Activated naive CD8-positive, alpha-beta T cell (primary cell): ENCODE results near the gene NSG1.
"Not testable (repeated sequence)": the region's sequence is repeated elsewhere in the genome, so short reads cannot be mapped to it uniquely, and the experiment has no call there.

ENCODE experiments used
- H3K27ac Mint-ChIP-seq: one replicate; pipeline ENCODE4 v1.8.0; 2021; ENCODE audit warnings: mixed read lengths
- H3K27me3 Mint-ChIP-seq: one replicate; pipeline ENCODE4 v1.8.0; 2021; ENCODE audit warnings: mixed read lengths
- H3K36me3 Mint-ChIP-seq: one replicate; pipeline ENCODE4 v1.8.0; 2021; ENCODE audit warnings: mixed read lengths
- H3K4me1 Mint-ChIP-seq: one replicate; pipeline ENCODE4 v1.8.0; 2021; ENCODE audit warnings: low read depth, mixed read lengths
- H3K4me3 Mint-ChIP-seq: one replicate; pipeline ENCODE4 v1.8.0; 2021; ENCODE audit warnings: mild to moderate bottlenecking, mixed read lengths
- H3K9me3 Mint-ChIP-seq: one replicate; pipeline ENCODE4 v1.8.0; 2021; ENCODE audit warnings: low read depth, mixed read lengths

NSG1 gene

GRCh38 chr4:4443821-4444220 is 56.9 kb downstream of the NSG1 start:
- Mint-ChIP-seq H3K4me3 (no peak overlapping the region), H3K9me3 (no peaks in the 10 kb centered on the region), H3K27ac (no peak overlapping the region), H3K4me1 (no peaks in the 10 kb centered on the region), H3K27me3 (no peaks in the 10 kb centered on the region), H3K36me3 (peaks cover 3% of the 10 kb centered on the region)

GRCh38 chr4:4446434-4446833 is 59.5 kb downstream of the NSG1 start:
- Mint-ChIP-seq H3K9me3 (no peaks in the 10 kb centered on the region), H3K4me3 (no peak overlapping the region), H3K27me3 (no peaks in the 10 kb centered on the region), H3K27ac (no peak overlapping the region), H3K36me3 (peaks cover 7% of the 10 kb centered on the region), H3K4me1 (no peaks in the 10 kb centered on the region)

- Mint-ChIP-seq H3K27ac (no peak overlapping the region), H3K4me1 (peaks cover 2% of the 10 kb centered on the region), H3K27me3 (no peaks in the 10 kb centered on the region), H3K4me3 (no peak overlapping the region), H3K9me3 (no peaks in the 10 kb centered on the region), H3K36me3 (peaks cover 12% of the 10 kb centered on the region)
Measured at GRCh38 chr4:4455210-4455865, 68.4 kb downstream of the NSG1 start.

- no peak overlapping the region for H3K27ac Mint-ChIP-seq
- H3K36me3 Mint-ChIP-seq: peaks cover 12% of the 10 kb centered on the region
- no peaks in the 10 kb centered on the region for H3K27me3 Mint-ChIP-seq
- H3K4me3 Mint-ChIP-seq: no peak overlapping the region
- peaks cover 9% of the 10 kb centered on the region for H3K4me1 Mint-ChIP-seq
- no peaks in the 10 kb centered on the region for H3K9me3 Mint-ChIP-seq
Measured at GRCh38 chr4:4456351-4456750, 69.4 kb downstream of the NSG1 start.

GRCh38 chr4:4456816-4457578 is 70.1 kb downstream of the NSG1 start:
- Mint-ChIP-seq H3K4me3 (no peak overlapping the region), H3K27ac (no peak overlapping the region), H3K27me3 (no peaks in the 10 kb centered on the region), H3K9me3 (no peaks in the 10 kb centered on the region), H3K36me3 (peaks cover 9% of the 10 kb centered on the region), H3K4me1 (peaks cover 15% of the 10 kb centered on the region)

GRCh38 chr4:4457803-4458553 is 71.1 kb downstream of the NSG1 start:
- peaks cover 25% of the 10 kb centered on the region for H3K4me1 Mint-ChIP-seq
- H3K27ac Mint-ChIP-seq: no peak overlapping the region
- H3K36me3 Mint-ChIP-seq: peaks cover 5% of the 10 kb centered on the region
- no peaks in the 10 kb centered on the region for H3K27me3 Mint-ChIP-seq
- H3K9me3 Mint-ChIP-seq: no peaks in the 10 kb centered on the region
- H3K4me3 Mint-ChIP-seq: no peak overlapping the region

- Mint-ChIP-seq H3K9me3 (no peaks in the 10 kb centered on the region), H3K4me1 (peaks cover 31% of the 10 kb centered on the region), H3K27me3 (no peaks in the 10 kb centered on the region), H3K36me3 (peaks cover 6% of the 10 kb centered on the region), H3K4me3 (no peak overlapping the region), H3K27ac (no peak overlapping the region)
Measured at GRCh38 chr4:4459181-4459580, 72.3 kb downstream of the NSG1 start.

GRCh38 chr4:4460759-4461158 is 73.9 kb downstream of the NSG1 start:
- peaks cover 8% of the 10 kb centered on the region for H3K9me3 Mint-ChIP-seq

GRCh38 chr4:4461178-4461577 is 74.3 kb downstream of the NSG1 start:
- Mint-ChIP-seq H3K4me3 (no peak overlapping the region), H3K9me3 (peaks cover 11% of the 10 kb centered on the region), H3K27me3 (no peaks in the 10 kb centered on the region), H3K4me1 (peaks cover 41% of the 10 kb centered on the region), H3K27ac (peak overlapping the region; percentile 75), H3K36me3 (peaks cover 25% of the 10 kb centered on the region)

More at GRCh38 chr4:4460759-4461158, 73.9 kb downstream of the NSG1 start:
- H3K27me3 Mint-ChIP-seq: no peaks in the 10 kb centered on the region
- peak overlapping the region; percentile 34 for H3K27ac Mint-ChIP-seq
- peaks cover 21% of the 10 kb centered on the region for H3K36me3 Mint-ChIP-seq
- no peak overlapping the region for H3K4me3 Mint-ChIP-seq
- peaks cover 41% of the 10 kb centered on the region for H3K4me1 Mint-ChIP-seq

GRCh38 chr4:4461850-4462249 is 74.9 kb downstream of the NSG1 start:
- Mint-ChIP-seq H3K4me3 (peak overlapping the region; percentile 8), H3K36me3 (peaks cover 29% of the 10 kb centered on the region), H3K9me3 (peaks cover 11% of the 10 kb centered on the region), H3K27me3 (no peaks in the 10 kb centered on the region), H3K4me1 (peaks cover 41% of the 10 kb centered on the region), H3K27ac (peak overlapping the region; percentile 75)

GRCh38 chr4:4462970-4463369 is 76.1 kb downstream of the NSG1 start:
- no peaks in the 10 kb centered on the region for H3K27me3 Mint-ChIP-seq
- peaks cover 33% of the 10 kb centered on the region for H3K36me3 Mint-ChIP-seq
- H3K9me3 Mint-ChIP-seq: peaks cover 11% of the 10 kb centered on the region
- peak overlapping the region; percentile 50 for H3K27ac Mint-ChIP-seq
- H3K4me3 Mint-ChIP-seq: no peak overlapping the region
- peaks cover 41% of the 10 kb centered on the region for H3K4me1 Mint-ChIP-seq

- not testable (repeated sequence) for H3K27me3 Mint-ChIP-seq, H3K4me3 Mint-ChIP-seq, H3K27ac Mint-ChIP-seq
- H3K4me1 Mint-ChIP-seq: peaks cover 39% of the 10 kb centered on the region
- peaks cover 11% of the 10 kb centered on the region for H3K9me3 Mint-ChIP-seq
- peaks cover 38% of the 10 kb centered on the region for H3K36me3 Mint-ChIP-seq
Measured at GRCh38 chr4:4465238-4465637, 78.3 kb downstream of the NSG1 start.
